B cell (primary cell): ENCODE data around the gene CAP2. TPM values are rescaled to one million over a fixed set of nuclear protein-coding genes. Genes with fewer than 3 reads are reported as not detected.
"Not testable (repeated sequence)": the region's sequence is repeated elsewhere in the genome, so short reads cannot be mapped to it uniquely, and the experiment has no call there.

Source experiments
- ATAC-seq: fragments of 200-7000 bp; cut with Tn5 transposase; one replicate; pipeline ENCODE4 v1.10.0; 2021; ENCODE audit warnings: low read depth, mild to moderate bottlenecking, moderate number of reproducible peaks, moderate library complexity
- CTCF ChIA-PET: fragments of 350-600 bp; sonication (Branson Sonifier 250); formaldehyde crosslinking; loops from one replicate; lab custom pipeline; 2021; ENCODE audit warnings: antibody characterized with exemption, inconsistent platforms; lab: Charles Lee
- POLR2A ChIA-PET: fragments of 350-600 bp; sonication (Branson Sonifier 250); formaldehyde crosslinking; loops from one replicate; lab custom pipeline; 2021; ENCODE audit warnings: antibody characterized with exemption; lab: Charles Lee
- DNase-seq: peaks from one replicate; pipeline ENCODE4 v3.0.0; 2013
- H2AFZ ChIP-seq: 2 replicates; pipeline ENCODE4 v1.6.1; 2012; ENCODE audit warnings: mild to moderate bottlenecking, low read depth, low read length; ENCODE audit not compliant: insufficient read depth, poor library complexity, severe bottlenecking
- H3K27ac ChIP-seq, 2 donors: 1 replicate in 1 of 2; 2 replicates in 1 of 2; pipeline ENCODE4 v1.5.1; 2012 to 2013; ENCODE audit warnings: low read length in 2 of 2, mild to moderate bottlenecking in 2 of 2, moderate library complexity in 1 of 2
- H3K27me3 ChIP-seq, 4 experiments: fragments of 200-600 bp in 1 of 4; sonication (generic) in 1 of 4; replicated peaks in 1 of 4; 1 replicate in 2 of 4; 2 replicates in 2 of 4; pipeline versions ENCODE4 v1.6.1 to v1.7.0; 2013 to 2016; ENCODE audit warnings: low read length in 3 of 4, mild to moderate bottlenecking in 2 of 4, mixed read lengths in 1 of 4, moderate library complexity in 1 of 4; ENCODE audit not compliant: insufficient read depth in 4 of 4, control insufficient read depth in 3 of 4; ENCODE audit errors: control extremely low read depth in 1 of 4
- H3K36me3 ChIP-seq, 2 experiments: replicated peaks in 1 of 2; 1 replicate in 1 of 2; 2 replicates in 1 of 2; pipeline versions ENCODE4 v1.6.1 to v1.7.1; 2013; ENCODE audit warnings: low read length in 1 of 2; ENCODE audit not compliant: insufficient read depth in 2 of 2, control insufficient read depth in 1 of 2; ENCODE audit errors: control extremely low read depth in 1 of 2, extremely low read depth in 1 of 2
- H3K4me1 ChIP-seq, 2 donors: fragments of 200-600 bp in 1 of 2; sonication (generic) in 1 of 2; 1 replicate in 1 of 2; 2 replicates in 1 of 2; pipeline versions ENCODE4 v1.5.1 to v1.6.1; 2013 to 2017; ENCODE audit warnings: low read length in 2 of 2; ENCODE audit not compliant: control insufficient read depth in 2 of 2, insufficient read depth in 2 of 2
- H3K4me2 ChIP-seq: replicated peaks from 2 replicates; pipeline ENCODE3; 2012; ENCODE audit warnings: mild to moderate bottlenecking, low read depth, low read length; ENCODE audit not compliant: poor library complexity, severe bottlenecking
- H3K4me3 ChIP-seq, 5 experiments: fragments of 200-600 bp in 1 of 5; sonication (generic) in 1 of 5; 1 replicate in 3 of 5; 2 replicates in 2 of 5; pipeline versions ENCODE4 v1.5.1 to v1.7.0; 2011 to 2016; ENCODE audit warnings: low read length in 4 of 5, mild to moderate bottlenecking in 4 of 5, low read depth in 2 of 5, control low read depth in 1 of 5, moderate library complexity in 1 of 5; ENCODE audit not compliant: insufficient read depth in 1 of 5; ENCODE audit errors: control extremely low read depth in 1 of 5, extremely low read depth in 1 of 5
- H3K79me2 ChIP-seq: fragments of 200-600 bp; sonication (generic); one replicate; pipeline ENCODE4 v1.6.0; 2016; ENCODE audit warnings: low read length; ENCODE audit not compliant: control insufficient read depth, insufficient read depth
- H3K9ac ChIP-seq: fragments of 200-600 bp; sonication (generic); 2 replicates; pipeline ENCODE4 v1.6.1; 2017; ENCODE audit warnings: mild to moderate bottlenecking, low read length, moderate library complexity
- H3K9me3 ChIP-seq, 3 donors: one replicate each; pipeline versions ENCODE4 v1.6.1 to v1.7.1; 2013; ENCODE audit warnings: low read length in 2 of 3; ENCODE audit not compliant: control insufficient read depth in 2 of 3, insufficient read depth in 1 of 3; ENCODE audit errors: control extremely low read depth in 1 of 3
- H4K20me1 ChIP-seq: 2 replicates; pipeline ENCODE4 v1.6.0; 2012; ENCODE audit warnings: mild to moderate bottlenecking, low read length; ENCODE audit not compliant: insufficient read depth, control insufficient read depth, poor library complexity, severe bottlenecking
- H3K27ac Mint-ChIP-seq: one replicate; pipeline ENCODE4 v1.8.0; 2021; ENCODE audit warnings: mixed read lengths
- H3K27me3 Mint-ChIP-seq: one replicate; pipeline ENCODE4 v1.8.0; 2021; ENCODE audit warnings: mixed read lengths
- H3K4me1 Mint-ChIP-seq: one replicate; pipeline ENCODE4 v1.8.0; 2021; ENCODE audit warnings: mixed read lengths
- H3K4me3 Mint-ChIP-seq: one replicate; pipeline ENCODE4 v1.8.0; 2021; ENCODE audit warnings: mixed read lengths
- H3K9me3 Mint-ChIP-seq: one replicate; pipeline ENCODE4 v1.8.0; 2022; ENCODE audit warnings: mixed read lengths; ENCODE audit not compliant: insufficient read depth
- CTCF ChIP-seq: fragments of 200-600 bp; IDR thresholded peaks from one replicate; pipeline ENCODE4 v1.8.0; 2022; ENCODE audit warnings: antibody characterized with exemption, mild to moderate bottlenecking
- EZH2 ChIP-seq: IDR thresholded peaks from 2 replicates; pipeline ENCODE4 v1.6.1; 2012; ENCODE audit warnings: borderline replicate concordance, low read depth, mild to moderate bottlenecking, moderate library complexity, low read length; ENCODE audit not compliant: insufficient read depth, poor library complexity, severe bottlenecking
- WGBS: methylation state at CpG from one replicate; pipeline ENCODE4 v1.1.5; 2013; ENCODE audit warnings: missing lambda C conversion rate; ENCODE audit not compliant: insufficient coverage; 5-methylcytosine and 5-hydroxymethylcytosine counted together
- intact Hi-C: fragments of 100-400 bp; cut with micrococcal nuclease; formaldehyde crosslinking; loops from one replicate; pipeline ENCODE4 v1.10.0; 2022
- polyA plus RNA-seq: library from polyadenylated mRNA; depleted of rRNA; stranded (reverse); fragments of >200 nt; gene quantifications from 2 replicates; pipeline ENCODE4 v1.2.3, GENCODE V29; 2012
- total RNA-seq, 2 donors: library from RNA; stranded (reverse); fragments of 120-200 nt in 1 of 2; gene quantifications; 1 replicate in 1 of 2; 2 replicates in 1 of 2; pipeline versions ENCODE4 v1.2.3 to v1.2.4, GENCODE V29; 2013 to 2022

Gene CAP2
- total and polyA plus RNA-seq, 2 donors (not counting 1 experiment from before 2014, with no cell fraction given), result not detected

DNA sequence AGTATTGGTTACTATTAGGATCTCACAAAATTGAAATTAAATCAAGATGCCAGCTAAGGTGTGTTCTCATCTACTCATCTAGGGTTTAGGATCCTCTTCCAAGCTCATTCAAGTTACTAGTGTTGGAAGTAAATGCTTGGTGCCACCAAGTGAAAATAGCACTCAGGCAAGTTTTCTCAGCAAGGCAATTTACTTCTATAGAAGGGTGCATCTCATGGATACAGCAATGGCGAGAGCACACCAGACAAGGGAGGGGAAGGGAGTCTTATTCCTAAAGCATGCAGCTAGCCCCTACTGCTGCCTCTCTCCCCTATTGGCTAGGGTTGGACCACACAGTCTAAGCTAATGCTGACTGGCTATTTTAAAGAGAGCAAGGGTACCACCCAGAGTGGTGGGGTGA lies 183.7 kb downstream of the CAP2 start:
- Histone ChIP-seq H3K4me3 (no peak overlapping the region), H3K4me1 (no peaks in the 10 kb centered on the region), H3K27me3 (peaks cover 0 to 12% (median 0%) of the 10 kb centered on the region in 4 experiments), H3K4me2 (no peak overlapping the region), H3K27ac (no peak overlapping the region), H2AFZ (no peak overlapping the region), H3K79me2 (no peaks in the 10 kb centered on the region), H3K9ac (no peak overlapping the region), H3K9me3 (peaks cover 0 to 13% (median 7%) of the 10 kb centered on the region in 3 donors), H4K20me1 (no peaks in the 10 kb centered on the region), H3K36me3 (no peaks in the 10 kb centered on the region)
- intact Hi-C loops, result no loop called here
- CTCF ChIA-PET, result no interaction called here
- H3K4me3 Mint-ChIP-seq, result no peak overlapping the region
- ATAC-seq (no peak), DNase-seq (no peak)
- POLR2A ChIA-PET, result no interaction called here
- no peak overlapping the region for H3K27ac Mint-ChIP-seq
- peaks cover 12% of the 10 kb centered on the region for H3K9me3 Mint-ChIP-seq
- WGBS, result no CpG with 5 or more reads among the region's 1 CpG
- peaks cover 23% of the 10 kb centered on the region for H3K27me3 Mint-ChIP-seq
- no peaks in the 10 kb centered on the region for H3K4me1 Mint-ChIP-seq
- TF ChIP-seq EZH2 (no peak), CTCF (no peak)

DNA sequence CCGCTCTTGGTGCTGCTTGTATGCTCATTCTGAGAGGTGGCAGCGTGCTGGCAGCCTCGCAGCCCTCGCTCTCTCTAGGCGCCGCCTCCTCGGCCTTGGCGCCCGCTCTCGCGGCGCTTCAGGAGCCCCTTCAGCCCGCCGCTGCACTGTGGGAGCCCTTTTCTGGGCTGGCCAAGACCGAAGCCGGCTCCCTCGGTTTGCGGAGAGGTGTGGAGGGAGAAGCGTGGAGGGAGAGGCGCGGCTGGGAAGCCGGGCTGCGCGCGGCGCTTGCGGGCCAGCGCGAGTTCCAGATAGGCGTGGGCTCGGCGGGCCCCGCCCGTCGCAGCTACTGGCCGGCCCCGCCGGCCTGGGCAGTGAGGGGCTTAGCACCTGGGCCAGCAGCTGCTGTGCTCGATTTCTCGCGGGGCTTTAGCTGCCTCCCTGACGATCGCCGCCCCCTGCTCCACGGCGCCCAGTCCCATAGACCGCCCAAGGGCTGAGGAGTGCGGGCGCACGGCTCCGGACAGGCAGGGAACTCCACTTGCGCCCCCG lies 187.2 kb downstream of the CAP2 start:
- Mint-ChIP-seq H3K4me3 (peak overlapping the region; percentile 63), H3K27ac (no peak overlapping the region), H3K4me1 (no peaks in the 10 kb centered on the region), H3K27me3 (peaks cover 14% of the 10 kb centered on the region), H3K9me3 (peaks cover 9% of the 10 kb centered on the region)
- no peak for DNase-seq
- ChIA-PET POLR2A (no interaction called here), CTCF (interaction anchor here (3.7 kb wide), 1 partner anchor 224 kb away, joined by 20 read pairs; no protein-coding TSS in a partner anchor)
- H4K20me1 ChIP-seq, result no peaks in the 10 kb centered on the region
- peak overlapping the region in 4 of 5 experiments; percentile 25 to 61 (median 50) for H3K4me3 ChIP-seq
- no peak overlapping the region for H3K27ac ChIP-seq
- no peaks in the 10 kb centered on the region for H3K4me1 ChIP-seq
- H2AFZ ChIP-seq, result peak overlapping the region; percentile 73
- peaks cover 0 to 10% (median 7%) of the 10 kb centered on the region in 3 donors for H3K9me3 ChIP-seq
- 32% methylated on average over 48 of the region's 53 CpGs for WGBS
- H3K27me3 ChIP-seq, result peaks cover 0 to 3% (median 0%) of the 10 kb centered on the region in 4 experiments
- H3K36me3 ChIP-seq, result no peaks in the 10 kb centered on the region
- intact Hi-C loops, result loop anchor here (5.0 kb wide), 1 partner anchor 542 kb away; the partner anchor contains the start of gene NHLRC1
- peak overlapping the region; percentile 48 for H3K9ac ChIP-seq
- peak overlapping the region; percentile 78 for H3K4me2 ChIP-seq
- TF ChIP-seq EZH2 (no peak), CTCF (no peak)
- ATAC-seq, result peak; percentile 58
- H3K79me2 ChIP-seq, result no peaks in the 10 kb centered on the region

DNA sequence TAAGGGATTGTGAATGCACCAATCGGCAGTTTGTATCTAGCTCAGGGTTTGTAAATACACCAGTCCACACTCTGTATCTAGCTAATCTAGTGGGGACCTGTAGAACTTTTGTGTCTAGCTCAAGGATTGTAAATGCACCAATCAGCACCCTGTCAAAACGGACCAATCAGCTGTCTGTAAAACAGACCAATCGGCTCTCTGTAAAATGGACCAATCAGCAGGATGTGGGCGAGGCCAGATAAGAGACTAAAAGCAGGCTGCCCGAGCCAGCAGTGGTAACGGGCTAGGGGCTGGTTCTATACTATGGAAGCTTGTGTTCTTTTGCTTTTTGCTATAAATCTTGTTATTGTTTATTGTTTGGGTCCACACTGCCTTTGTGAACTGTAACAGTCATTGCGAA lies 187.9 kb downstream of the CAP2 start:
- peak overlapping the region; percentile 25 for H3K4me3 Mint-ChIP-seq
- WGBS, result 96% methylated on average over 5 of the region's 7 CpGs
- CTCF ChIA-PET, result interaction anchor here (1.4 to 3.7 kb wide), 2 partner anchors 223 to 235 kb away, joined by 3 to 20 read pairs; no protein-coding TSS in a partner anchor

More for the DNA sequence above, 187.9 kb downstream of the CAP2 start:
- H3K4me2 ChIP-seq, H3K9me3 ChIP-seq, H3K27ac Mint-ChIP-seq, H3K4me1 Mint-ChIP-seq, H3K9ac ChIP-seq, H4K20me1 ChIP-seq, H2AFZ ChIP-seq, H3K79me2 ChIP-seq, ATAC-seq, H3K4me3 ChIP-seq, DNase-seq, POLR2A ChIA-PET, H3K27ac ChIP-seq, H3K27me3 ChIP-seq, H3K36me3 ChIP-seq, H3K9me3 Mint-ChIP-seq, H3K4me1 ChIP-seq: not testable (repeated sequence)
- intact Hi-C loops, result loop anchor here (5.0 kb wide), 1 partner anchor 541 kb away; the partner anchor contains the start of gene NHLRC1
- peaks cover 14% of the 10 kb centered on the region for H3K27me3 Mint-ChIP-seq
